HG03139 (cell line): ENCODE results near the gene YTHDF2.
"Not testable (repeated sequence)": the region's sequence is repeated elsewhere in the genome, so short reads cannot be mapped to it uniquely, and the experiment has no call there.

Experiments used
- ATAC-seq: cut with Tn5 transposase; IDR thresholded peaks from one replicate; pipeline ENCODE4 v1.9.1; 2021; ENCODE audit not compliant: unreplicated experiment

YTHDF2 gene

GRCh38 chr1:28758420-28758819 is 21.7 kb downstream of the YTHDF2 start:
- no peak for ATAC-seq

GRCh38 chr1:28759257-28759656 is 22.5 kb downstream of the YTHDF2 start:
- no peak for ATAC-seq

GRCh38 chr1:28761189-28761588 is 24.4 kb downstream of the YTHDF2 start:
- ATAC-seq = no peak

- ATAC-seq = no peak
Measured at GRCh38 chr1:28766532-28767183, 29.9 kb downstream of the YTHDF2 start.

GRCh38 chr1:28770601-28771165 is 33.9 kb downstream of the YTHDF2 start:
- ATAC-seq = no peak

GRCh38 chr1:28771921-28772320 is 35.2 kb downstream of the YTHDF2 start:
- ATAC-seq = not testable (repeated sequence)

GRCh38 chr1:28773105-28773504 is 36.4 kb downstream of the YTHDF2 start:
- no peak for ATAC-seq

DNA sequence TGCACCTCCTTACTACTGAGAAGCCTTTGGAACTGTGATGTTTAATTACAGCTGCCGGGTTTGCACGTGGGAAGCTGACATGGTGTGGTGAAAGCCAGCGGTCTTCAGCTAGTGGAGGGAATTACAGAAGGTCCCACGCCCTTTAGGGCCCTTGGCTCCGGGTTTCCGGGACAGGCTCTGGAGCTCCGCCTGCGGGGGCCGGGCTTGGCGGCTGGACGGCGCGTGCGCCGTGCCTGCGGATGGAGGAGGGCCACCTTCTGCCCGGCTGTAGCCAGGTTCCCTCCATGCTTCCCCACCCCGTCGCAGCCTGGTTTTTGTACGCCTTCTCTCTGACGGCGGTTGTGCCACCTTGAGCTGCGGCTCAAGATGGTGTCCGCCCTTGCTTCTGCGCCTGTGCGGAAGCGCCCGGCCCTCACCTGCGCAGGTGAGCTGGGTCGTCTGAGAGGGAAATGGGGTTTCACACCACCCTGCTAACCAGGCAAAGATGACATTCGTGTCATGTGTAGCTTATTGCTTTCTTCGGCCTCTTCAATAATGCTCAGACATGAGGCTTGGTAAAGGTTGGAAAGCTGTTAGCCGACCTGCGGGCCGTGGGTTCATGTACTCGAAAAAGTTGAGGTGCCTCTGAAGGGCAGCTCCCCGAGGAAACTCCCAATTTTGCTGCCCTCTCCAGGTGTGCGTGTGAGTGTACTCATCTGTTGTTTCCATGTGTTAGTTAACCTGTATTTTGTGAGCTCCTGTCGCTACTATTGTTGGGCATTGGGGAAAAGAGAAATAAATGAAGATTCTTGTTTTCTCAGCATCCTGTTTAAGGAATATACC is 38.6 kb downstream of the YTHDF2 start:
- no peak for ATAC-seq

GRCh38 chr1:28776341-28776740 is 39.6 kb downstream of the YTHDF2 start:
- no peak for ATAC-seq

GRCh38 chr1:28778021-28778420 is 41.3 kb downstream of the YTHDF2 start:
- ATAC-seq = no peak

DNA sequence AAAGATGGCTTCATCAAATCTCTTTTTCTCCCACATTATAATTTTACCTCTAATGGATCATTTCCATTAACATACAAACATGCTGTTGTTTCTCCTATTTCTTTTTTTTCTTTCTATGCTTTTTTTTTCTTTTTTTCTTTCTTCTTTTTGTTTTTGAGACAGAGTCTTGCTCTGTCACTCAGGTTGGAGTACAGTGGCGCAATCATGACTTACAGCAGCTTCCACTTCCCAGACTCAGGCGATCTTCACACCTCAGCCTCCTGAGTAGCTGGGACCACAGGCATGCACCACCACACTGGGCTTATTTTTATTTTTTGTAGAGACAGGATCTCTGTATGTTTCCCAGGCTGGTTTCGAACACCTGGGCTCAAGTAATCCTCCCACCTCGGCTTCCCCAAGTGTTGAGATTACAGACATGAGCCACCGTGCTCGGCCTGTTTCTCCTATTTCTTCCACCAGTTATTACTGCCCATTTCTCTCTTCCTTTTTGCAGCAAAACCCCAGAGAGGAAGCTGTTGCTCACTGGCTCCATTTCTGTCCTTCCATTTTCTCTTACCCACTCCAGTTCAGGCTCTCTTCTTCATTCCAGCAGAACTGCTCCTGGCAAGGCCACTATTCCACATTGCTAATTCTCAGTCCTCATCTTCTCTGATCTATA is 43.1 kb downstream of the YTHDF2 start:
- no peak for ATAC-seq

DNA sequence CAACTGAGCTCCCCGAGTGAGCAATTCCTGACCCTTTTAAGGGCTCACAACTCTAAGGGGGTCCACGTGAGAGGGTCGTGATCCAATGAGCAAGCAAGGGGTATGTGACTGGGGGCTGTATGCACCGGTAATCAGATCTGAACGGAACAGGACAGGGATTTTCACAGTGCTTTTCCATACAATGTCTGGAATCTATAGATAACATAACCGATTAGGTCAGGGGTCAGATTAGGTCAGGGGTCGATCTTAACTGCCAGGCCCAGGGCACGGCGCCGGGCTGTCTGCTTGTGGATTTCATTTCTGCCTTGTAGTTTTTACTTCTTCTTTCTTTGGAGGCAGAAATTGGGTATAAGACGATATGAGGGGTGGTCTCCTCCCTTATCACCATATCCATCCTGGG is 44.6 kb downstream of the YTHDF2 start:
- no peak for ATAC-seq

- no peak for ATAC-seq
Measured at GRCh38 chr1:28782011-28782410, 45.3 kb downstream of the YTHDF2 start.

DNA sequence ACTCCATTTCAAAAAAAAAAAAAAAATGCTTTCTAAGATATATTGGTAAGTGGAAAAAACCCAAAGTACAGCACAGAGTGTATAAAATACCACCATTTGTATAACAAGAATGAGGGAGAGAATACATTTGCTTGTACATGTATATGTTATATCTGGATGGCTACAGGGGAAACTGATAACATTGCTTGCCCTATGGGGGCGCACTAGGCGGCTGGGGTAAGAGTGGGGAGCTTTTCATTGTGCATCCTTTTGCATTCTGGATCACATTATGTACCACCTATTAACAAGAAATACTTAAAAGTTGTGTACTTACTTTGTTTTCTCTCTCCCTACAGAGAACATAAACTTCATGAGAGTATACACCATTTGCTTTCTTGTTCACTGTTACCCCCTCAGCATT is 46.6 kb downstream of the YTHDF2 start:
- ATAC-seq = no peak

DNA sequence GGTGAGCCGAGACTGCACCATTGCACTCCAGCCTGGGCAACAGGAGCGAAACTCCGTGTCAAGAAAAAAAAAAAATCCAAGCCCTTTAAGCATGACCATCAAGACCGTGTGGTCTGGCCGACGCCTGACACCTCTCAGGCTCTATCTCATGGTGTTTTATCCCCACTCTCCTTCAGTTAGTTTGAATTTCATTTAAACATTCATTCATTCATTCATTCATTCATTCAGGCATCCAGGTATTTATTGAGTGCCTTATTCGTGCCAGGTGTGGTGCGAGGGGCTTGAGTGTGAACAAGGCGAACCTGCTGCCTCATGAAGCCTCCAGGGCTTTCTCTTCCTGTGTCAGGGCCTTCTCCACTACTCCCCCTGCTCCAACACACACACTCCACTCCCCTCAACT is 52.7 kb downstream of the YTHDF2 start:
- ATAC-seq = no peak

DNA sequence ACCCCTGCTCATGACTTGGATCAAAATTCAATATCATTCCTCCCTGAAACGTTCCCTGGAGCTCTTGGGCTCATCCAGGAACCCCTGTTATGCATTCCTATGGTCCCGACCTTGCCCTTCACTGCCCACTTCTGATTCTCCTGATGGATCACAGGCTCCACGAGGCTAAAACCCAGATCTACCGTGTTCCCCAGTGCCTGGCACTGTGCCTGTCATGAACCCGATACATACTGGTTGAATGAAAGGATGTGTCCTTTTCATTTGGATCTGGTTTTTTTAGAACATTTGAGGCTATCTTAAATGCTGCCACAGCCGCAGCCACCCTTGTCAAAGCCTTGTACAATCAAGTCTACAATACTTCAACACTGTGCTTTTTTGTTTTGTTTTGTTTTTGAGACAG is 53.1 kb downstream of the YTHDF2 start:
- no peak for ATAC-seq

DNA sequence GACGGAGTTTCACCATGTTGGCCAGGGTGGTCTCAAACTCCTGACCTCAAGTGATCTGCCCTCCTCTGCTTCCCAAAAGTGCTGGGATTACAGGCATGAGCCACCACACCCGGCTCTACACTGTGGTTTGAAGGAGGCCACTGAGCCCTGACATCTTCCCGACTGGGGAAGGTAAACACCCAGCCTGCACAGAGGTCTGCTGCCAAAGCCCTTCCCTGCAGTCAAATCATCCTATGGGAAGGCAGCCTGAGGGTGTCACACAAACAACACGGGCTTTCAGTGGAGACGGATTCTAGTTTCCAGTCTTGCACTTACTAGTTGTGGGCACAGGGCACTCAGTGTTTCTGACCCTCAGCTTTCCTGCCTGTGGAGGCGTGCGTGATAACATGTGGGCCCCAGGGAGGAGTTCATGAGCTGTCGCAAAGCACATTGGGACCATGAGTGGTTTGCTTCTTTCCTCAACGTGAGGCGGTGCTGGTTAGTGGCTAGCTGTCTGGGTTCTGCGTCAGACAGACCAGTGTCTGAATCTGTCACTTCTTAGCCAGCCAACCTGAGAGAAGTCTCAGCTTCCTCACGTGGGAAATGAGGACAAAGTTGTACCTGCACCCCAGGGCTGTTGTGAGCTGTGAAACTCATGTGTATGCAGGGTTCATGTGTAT is 53.8 kb downstream of the YTHDF2 start:
- ATAC-seq = no peak

GRCh38 chr1:28791929-28792328 is 55.2 kb downstream of the YTHDF2 start:
- ATAC-seq = not testable (repeated sequence)

DNA sequence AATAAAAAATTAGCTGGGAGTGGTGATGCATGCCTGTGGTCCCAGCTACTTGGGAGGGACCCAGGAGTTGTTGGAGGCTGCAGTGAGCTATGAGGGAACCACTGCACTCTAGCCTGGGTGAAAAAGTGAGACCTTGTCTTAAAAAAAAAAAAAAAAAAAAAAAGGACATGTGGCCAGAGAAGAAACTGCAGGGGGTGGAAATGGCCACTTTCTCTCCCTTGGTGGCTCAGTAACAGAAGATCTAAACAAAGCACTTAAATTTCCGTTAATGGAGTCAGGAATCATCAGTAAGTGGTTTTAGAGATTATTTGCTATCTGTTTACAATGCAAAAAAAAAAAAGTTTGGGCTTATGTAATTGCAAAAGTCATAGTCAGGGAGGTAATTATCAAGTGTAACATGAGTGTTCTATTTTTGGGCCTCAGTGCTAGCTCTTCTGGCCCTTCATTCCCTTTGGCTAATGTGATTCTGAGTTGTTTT is 55.9 kb downstream of the YTHDF2 start:
- ATAC-seq = no peak

- ATAC-seq = not testable (repeated sequence)
Measured at GRCh38 chr1:28794582-28794981, 57.8 kb downstream of the YTHDF2 start.
